LHCN-M2 (cell line): Measurements from ENCODE around the gene SRXN1. TPM values are rescaled to one million over a fixed set of nuclear protein-coding genes. Genes with fewer than 3 reads are reported as not detected.
"Not testable (repeated sequence)": the region's sequence is repeated elsewhere in the genome, so short reads cannot be mapped to it uniquely, and the experiment has no call there.

Source experiments
- DNase-seq: peaks from one replicate; pipeline ENCODE4 v3.0.0-alpha.2; 2012; ENCODE audit warnings: low read depth
- polyA plus RNA-seq: library from polyadenylated mRNA; unstranded; fragments of >200 nt; gene quantifications from one replicate; pipeline ENCODE4 v1.2.1, GENCODE V29; 2012; ENCODE audit warnings: missing spikeins
- total RNA-seq: library from RNA; depleted of rRNA; stranded (reverse); fragments of >200 nt; gene quantifications from 2 replicates; pipeline ENCODE4 v1.2.3, GENCODE V29; 2014; rRNA removed

The SRXN1 gene
- 54.3 and 57.6 TPM in 2 replicates for total RNA-seq
- 34.4 TPM for polyA plus RNA-seq

- peak; percentile 90 for DNase-seq
Observed at GRCh38 chr20:653110-653589, at the start of gene SRXN1. SRXN1 (minus strand) TSS chr20:653200; CDS start chr20:653185, 15 bp downstream.

GRCh38 chr20:701401-702129 is 48.6 kb upstream of the SRXN1 start:
- no peak for DNase-seq

GRCh38 chr20:699811-700338 is 46.9 kb upstream of the SRXN1 start:
- DNase-seq, result no peak

GRCh38 chr20:699342-699741 is 46.3 kb upstream of the SRXN1 start:
- DNase-seq, result no peak

GRCh38 chr20:698276-698675 is 45.3 kb upstream of the SRXN1 start:
- DNase-seq, result no peak

DNA sequence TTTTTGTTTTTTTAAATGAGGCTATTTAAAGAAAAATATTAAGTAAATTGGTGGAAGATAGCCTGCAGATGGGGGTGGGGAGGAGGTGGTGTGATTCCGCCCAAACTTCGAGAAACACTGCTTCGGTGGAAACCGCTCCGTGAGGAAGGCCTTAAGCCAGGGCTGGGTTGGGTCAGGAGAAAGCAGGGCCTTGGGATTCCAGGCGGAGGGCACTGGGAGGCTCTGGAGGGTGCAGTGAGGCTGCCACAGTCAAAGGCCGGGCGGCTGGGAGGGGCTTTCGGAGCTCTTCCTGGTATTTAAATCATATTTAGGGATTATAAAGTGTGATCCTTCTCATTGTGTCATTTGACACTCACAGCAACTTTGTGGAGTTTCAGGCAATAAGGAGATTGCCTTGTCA is 44.8 kb upstream of the SRXN1 start:
- DNase-seq, result no peak

DNA sequence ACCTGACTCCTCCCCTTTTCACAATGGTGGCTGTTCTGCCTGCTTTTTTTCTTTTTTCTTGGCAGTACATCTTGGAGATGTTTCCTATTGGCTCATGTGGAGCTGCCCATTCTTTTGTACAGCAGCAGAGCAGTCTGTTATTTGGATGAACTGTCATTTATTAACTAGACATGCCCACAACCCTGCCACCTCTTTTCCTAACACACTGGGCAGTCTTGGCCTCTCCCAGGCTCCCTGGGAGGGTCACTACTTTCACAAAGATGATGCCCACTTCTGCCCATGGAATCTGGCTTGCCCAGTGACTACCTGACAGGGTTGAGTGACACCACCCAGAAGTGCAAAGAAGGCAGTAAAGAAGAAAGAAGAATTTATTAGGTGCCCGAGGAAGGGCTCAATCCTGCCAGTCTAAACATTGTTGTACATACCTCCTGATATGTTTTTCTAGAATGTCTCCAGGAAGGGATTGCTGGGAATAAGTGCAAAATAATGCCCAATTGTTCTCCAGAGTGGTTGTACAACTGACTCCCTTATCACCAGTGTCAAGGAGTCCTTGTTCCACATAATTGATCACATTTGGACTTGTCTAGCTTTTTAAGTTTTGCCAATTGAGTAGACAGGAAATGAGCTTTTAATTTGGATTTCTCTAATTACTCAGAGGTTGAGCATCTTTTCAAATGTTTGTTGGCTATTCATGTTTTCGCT is 42.3 kb upstream of the SRXN1 start:
- DNase-seq, result no peak

DNA sequence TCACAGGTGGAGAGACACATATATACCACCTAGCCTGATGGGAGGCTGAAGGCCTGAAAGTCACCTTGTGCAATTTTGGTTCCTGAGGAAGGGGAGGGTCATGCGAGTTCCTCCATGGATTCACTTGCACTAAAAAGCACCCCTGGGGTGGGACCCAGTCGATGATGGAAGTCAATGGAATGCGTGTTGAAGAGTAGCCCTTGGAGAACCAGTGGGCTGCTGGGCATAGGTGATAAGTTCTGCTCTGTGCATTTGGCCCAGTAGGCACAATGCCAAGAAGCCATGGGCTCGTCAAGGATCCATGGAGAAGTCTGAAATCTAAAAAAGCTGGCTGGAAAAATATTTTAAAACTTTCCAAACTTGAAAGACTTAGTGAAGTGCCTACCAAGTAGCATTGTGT is 41.5 kb upstream of the SRXN1 start:
- no peak for DNase-seq

DNA sequence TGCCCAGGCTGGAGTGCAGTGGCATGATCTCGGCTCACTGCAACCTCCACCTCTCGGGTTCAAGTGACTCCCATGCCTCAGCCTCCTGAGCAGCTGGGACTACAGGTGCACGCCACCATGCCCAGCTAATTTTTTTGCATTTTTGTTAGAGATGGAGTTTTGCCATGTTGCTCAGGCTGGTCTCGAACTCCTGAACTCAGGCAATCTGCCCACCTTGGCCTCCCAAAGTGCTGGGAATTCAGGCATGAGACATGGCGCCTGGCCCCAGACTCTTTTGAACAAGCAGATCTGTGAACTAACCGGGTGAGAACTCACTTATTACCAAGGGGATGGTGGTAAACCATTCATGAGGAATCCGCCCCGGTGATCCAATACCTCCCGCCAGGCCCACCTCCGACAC is 40.8 kb upstream of the SRXN1 start:
- DNase-seq, result not testable (repeated sequence)

DNA sequence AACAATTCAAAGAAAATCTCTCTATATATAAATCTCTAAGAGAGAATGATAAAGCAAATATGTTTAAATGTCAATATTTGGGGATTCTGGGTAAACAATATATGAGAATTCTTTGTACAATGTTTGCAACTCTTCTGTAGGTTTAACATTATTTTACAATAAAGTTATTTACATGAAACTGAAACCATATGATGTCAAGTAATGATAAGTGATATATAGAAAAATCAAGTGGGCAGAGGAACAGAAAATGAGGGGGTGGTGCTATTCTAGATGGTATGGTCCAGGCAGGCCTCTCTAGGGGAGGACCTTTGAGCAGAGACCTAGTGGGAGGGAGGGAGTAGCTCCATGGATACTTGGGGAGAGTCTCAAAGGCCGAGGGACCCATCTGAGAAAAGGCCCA is 39.0 kb upstream of the SRXN1 start:
- no peak for DNase-seq

DNA sequence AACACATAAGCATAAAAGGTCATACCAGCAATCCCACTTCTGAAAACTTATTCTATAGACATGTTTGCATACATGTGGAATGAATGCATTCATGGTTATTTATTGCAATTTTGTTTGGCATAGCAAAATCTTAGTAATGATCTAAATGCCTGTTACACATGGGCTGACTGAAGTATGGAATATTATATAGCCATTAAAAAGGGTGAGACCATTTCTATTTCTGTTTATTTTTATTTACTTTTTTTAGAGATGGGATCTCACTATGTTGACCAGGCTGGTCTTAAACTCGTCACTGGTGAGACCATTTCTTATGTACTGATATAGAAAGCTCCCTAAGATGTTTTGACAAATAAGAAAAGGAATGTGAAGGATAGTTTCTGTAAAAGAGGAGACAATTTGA is 36.9 kb upstream of the SRXN1 start:
- no peak for DNase-seq

- no peak for DNase-seq
Observed at GRCh38 chr20:689348-689747, 36.3 kb upstream of the SRXN1 start.

- peak; percentile 2 for DNase-seq
Observed at GRCh38 chr20:688809-689212, 35.8 kb upstream of the SRXN1 start.

DNA sequence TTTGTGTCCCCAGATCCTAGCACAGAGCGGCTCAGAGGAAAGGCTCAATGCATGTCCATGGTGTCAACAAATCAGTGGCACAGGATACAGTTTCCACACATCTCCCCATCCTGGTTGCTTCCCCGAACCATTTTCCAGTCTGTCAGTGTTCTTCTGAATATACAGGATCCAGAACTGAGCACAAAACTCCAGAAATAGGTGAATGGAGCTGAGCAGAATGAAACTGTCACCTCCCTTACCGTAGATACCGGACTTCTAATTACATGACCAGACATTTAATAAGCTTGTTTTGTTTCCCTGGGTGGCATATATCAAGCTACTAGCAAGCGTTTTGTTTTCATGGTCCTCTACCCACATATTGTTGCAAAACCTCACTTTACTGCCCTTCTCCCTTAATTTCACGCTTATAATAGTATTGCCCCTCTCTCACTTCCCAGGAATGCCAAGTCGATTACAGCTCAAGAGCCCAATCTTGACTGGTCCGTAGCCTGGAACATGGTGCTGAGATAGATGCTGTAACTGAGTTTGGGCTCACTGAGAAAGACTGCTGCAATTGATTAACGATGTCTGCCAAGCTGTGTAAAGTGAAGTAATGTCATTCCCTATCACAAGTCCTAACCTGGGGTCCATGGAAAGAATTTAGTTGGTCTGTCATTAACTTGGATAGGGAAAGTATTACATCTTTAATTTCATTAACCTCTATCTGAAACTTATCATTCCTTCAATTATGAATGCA is 34.6 kb upstream of the SRXN1 start:
- DNase-seq, result no peak

DNA sequence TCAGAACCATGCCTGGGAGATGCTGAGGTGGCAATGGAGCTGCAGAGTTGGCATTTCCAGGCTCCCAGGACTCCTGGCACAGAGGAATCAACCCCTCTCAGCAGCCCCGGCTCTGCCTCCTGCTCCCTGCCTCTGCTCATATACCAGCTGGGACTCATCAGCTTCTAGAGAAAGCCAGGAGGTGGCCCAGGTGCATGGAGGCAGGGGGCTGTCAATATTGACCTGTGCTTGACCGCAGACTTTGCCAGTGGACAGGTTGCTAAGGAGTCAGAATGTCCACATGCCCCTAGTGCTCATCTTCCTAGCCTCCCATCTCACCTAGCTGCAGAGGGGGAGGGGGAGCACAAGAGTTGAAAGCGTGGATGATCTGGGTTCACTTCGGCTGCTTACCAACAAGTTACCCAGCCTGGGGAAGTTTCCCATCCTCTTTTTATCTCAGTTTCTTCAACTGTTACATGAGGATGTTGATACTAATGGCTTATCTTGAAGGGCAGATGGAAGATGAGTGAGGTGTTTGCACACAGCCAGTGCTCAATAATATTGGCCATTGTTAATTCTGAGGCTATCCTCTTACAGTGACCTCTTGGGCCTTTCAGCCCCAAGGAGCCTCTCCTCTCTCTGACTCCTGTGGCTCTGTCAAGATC is 31.8 kb upstream of the SRXN1 start:
- no peak for DNase-seq

DNA sequence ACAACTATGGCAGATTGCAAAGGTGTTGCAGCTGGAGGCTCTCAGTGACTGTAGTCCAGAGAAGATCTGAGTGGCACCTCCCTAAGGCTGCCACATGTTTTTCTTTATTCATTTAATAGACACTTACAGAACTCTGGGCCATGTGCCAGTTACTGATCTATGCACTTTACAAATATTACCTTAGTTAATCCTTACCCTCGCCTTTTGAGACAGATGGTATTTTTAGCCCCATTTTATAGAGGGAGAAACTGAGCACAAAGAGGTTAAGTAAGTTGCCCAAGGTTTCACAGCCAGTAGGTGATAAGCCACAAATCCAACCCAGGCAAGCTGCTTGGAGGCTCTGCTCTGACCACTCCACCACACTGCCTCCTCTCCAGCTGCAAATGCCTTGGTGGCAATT is 29.1 kb upstream of the SRXN1 start:
- DNase-seq, result no peak

GRCh38 chr20:680638-681187 is 27.7 kb upstream of the SRXN1 start:
- no peak for DNase-seq

DNA sequence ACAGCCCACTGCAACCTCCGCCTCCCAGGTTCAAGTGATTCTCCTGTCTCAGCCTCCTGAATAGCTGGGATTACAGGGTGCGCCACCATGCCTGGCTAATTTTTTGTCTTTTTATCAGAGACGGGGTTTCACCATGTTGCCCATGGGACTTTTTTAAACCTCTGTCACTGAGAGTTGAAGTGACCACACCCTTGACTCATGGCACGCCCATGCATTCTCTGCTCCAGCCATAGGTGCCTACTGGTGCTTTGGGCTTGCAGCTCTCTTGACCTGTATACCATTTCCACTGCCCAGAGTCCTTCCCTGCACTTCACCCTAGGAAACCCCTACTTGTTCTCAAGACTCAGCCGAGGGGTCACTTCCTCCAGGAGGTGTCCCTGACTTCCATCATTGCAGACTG is 25.0 kb upstream of the SRXN1 start:
- no peak for DNase-seq

DNA sequence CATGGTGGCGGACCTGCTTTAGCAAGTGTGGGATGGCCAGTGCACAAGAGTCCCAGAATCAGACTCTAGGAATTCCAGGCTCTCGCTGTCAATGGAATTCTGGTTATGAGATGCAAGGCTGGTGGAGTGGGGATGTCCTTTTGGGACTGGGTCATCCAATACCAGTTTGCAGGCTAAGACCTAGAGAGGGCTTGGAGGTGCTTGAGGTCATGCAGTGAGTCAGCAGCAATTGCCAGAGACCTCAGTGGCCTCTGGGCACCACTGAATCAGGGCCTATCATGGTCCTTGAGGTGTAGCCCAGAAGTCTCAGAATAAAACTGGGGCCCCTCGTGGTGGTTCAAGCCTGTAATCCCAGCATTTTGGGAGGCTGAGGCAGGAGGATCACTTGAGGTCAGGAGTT is 24.0 kb upstream of the SRXN1 start:
- DNase-seq, result no peak

DNA sequence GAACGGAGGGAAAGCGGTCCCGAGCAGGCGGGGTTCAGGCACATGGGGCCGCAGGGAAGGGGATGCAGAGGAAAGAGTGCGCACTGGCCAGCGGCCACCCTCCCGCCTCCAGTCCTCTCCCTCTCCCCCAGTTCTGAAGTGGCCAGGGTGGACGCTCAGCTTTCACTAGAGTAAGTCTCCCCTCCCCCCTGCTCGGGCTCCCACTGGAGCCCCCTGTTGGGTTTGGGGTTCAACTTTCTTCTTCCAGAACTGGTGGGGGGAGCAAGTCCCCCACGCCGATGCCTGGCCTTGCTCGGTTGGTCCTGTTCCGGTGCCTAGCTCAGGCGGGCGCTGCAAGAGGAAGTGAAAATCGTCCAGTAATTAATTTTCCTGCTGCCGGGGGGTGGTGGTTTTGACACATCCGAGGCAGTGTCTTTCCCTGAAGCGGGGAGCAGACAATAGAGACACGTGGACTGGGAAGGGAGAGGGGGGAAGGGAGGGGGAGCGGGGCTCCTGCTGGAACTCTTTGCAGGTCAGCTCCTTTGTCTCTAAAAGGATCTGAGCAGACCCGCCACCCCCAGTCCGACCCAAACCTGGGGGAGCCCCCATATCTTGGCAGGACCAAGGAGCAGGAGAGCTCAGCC is 23.4 kb upstream of the SRXN1 start:
- no peak for DNase-seq
